ENCODE measurements around the gene ACSF2. TPM values are rescaled to one million over a fixed set of nuclear protein-coding genes. Genes with fewer than 3 reads are reported as not detected.

Gene ACSF2
- total RNA-seq, 4 donors from 2014 or later: 31.3 to 63.1 (median 42.2) TPM

Small RNA genes within 50 kb of the gene (small RNA-seq; reads per million reads assigned to genes)
- 0.49 reads per million for gene RF00019

Other genes with a start within 250 kb of the ACSF2 start
- gene COL1A1, start 224.6 kb upstream of the ACSF2 start, total RNA-seq: 100 to 1,000 TPM in 1 of 4 donors, 10 to 100 TPM in 3; 14.3 to 109 (median 36.6) TPM
- gene TMEM92, start 151.8 kb upstream of the ACSF2 start, total RNA-seq: not detected
- 10 to 100 TPM in 3 of 4 donors, 1 to 10 TPM in 1; 7.2 to 28.8 (median 12.5) TPM for gene XYLT2, start 80.1 kb upstream of the ACSF2 start, total RNA-seq
- 10 to 100 TPM; 42.2 to 88.7 (median 48.1) TPM for gene MRPL27, start 53.0 kb upstream of the ACSF2 start, total RNA-seq
- gene EME1, start 53.0 kb upstream of the ACSF2 start, total RNA-seq: 1 to 10 TPM in 2 of 4 donors, under 1 TPM in 1, not detected in 1; 0.88 to 1.3 (median 1.2) TPM
- 10 to 100 TPM; 36.5 to 91.5 (median 38.2) TPM for gene LRRC59, start 28.7 kb upstream of the ACSF2 start, total RNA-seq
- gene CHAD, start 42.7 kb downstream of the ACSF2 start, total RNA-seq: not detected
- 10 to 100 TPM; 19.9 to 29.9 (median 28.6) TPM for gene RSAD1, start 52.6 kb downstream of the ACSF2 start, total RNA-seq
- gene MYCBPAP, start 82.2 kb downstream of the ACSF2 start, total RNA-seq: 1 to 10 TPM in 2 of 4 donors, not detected in 2; 1.3 to 1.8 TPM
- not detected for gene EPN3, start 106.5 kb downstream of the ACSF2 start, total RNA-seq
- gene SPATA20, start 121.0 kb downstream of the ACSF2 start, total RNA-seq: 10 to 100 TPM; 24.5 to 64.0 (median 48.9) TPM
- under 1 TPM in 2 of 4 donors, not detected in 2; 0.17 to 0.44 TPM for gene CACNA1G, start 134.5 kb downstream of the ACSF2 start, total RNA-seq
- gene ABCC3, start 208.7 kb downstream of the ACSF2 start, total RNA-seq: 10 to 100 TPM; 12.2 to 23.1 (median 15.5) TPM

Measured in subcutaneous adipose tissue (tissue), 4 donors.